Gastrocnemius medialis (tissue), 4 donors: ENCODE measurements around the gene ONECUT3.

Experiments used
- POLR2A ChIP-seq, 2 donors: fragments of 450-650 bp; IDR thresholded peaks; one replicate each; pipeline ENCODE4 v1.6.1; 2017; ENCODE audit warnings: antibody characterized with exemption in 2 of 2, mild to moderate bottlenecking in 2 of 2, moderate library complexity in 2 of 2
- TF ChIP-seq, protein P1 (sequence below), 5 experiments: fragments of 450-650 bp in 3 of 5; fragments of 200-600 bp in 2 of 5; sonication (generic) in 2 of 5; IDR thresholded peaks in 4 of 5; conservative IDR thresholded peaks in 1 of 5; 1 replicate in 4 of 5; 2 replicates in 1 of 5; pipeline ENCODE4 v1.5.1; 2016 to 2019; ENCODE audit warnings: antibody characterized with exemption in 5 of 5, mild to moderate bottlenecking in 3 of 5, moderate library complexity in 3 of 5

DNA sequence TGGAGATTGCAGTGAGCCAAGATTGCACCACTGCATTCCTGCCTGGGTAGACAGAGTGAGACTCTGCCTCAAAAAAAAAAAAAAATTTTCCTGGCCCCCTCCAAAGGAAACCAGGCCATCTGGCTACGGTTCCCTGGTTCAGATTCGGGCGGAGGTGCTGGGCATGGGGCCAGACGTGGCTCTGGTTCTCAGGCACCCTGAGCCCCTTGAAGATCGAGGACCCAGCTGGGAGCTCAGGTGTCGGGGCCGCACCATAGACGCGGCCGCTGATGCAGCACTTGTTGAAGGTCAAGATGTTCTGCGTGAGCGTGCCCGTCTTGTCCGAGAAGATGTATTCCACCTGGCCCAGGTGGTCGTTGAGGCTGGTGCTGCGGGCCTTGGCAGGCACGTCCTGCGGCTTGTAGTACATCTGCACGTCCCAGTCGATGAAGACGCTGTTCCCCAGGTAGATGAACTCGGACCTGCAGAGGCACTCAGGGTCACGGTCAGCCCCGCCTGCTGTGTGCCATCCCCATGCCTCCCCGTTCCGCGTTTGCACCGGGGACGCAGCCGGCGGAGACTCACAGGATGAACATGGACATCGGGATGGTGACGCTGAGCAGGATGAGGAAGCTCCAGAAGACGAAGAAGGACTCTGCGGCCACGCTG is 46.5 kb downstream of the ONECUT3 start:
- TF ChIP-seq, protein P1, sequence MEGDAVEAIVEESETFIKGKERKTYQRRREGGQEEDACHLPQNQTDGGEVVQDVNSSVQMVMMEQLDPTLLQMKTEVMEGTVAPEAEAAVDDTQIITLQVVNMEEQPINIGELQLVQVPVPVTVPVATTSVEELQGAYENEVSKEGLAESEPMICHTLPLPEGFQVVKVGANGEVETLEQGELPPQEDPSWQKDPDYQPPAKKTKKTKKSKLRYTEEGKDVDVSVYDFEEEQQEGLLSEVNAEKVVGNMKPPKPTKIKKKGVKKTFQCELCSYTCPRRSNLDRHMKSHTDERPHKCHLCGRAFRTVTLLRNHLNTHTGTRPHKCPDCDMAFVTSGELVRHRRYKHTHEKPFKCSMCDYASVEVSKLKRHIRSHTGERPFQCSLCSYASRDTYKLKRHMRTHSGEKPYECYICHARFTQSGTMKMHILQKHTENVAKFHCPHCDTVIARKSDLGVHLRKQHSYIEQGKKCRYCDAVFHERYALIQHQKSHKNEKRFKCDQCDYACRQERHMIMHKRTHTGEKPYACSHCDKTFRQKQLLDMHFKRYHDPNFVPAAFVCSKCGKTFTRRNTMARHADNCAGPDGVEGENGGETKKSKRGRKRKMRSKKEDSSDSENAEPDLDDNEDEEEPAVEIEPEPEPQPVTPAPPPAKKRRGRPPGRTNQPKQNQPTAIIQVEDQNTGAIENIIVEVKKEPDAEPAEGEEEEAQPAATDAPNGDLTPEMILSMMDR (IDR thresholded peaks at IDR 0.05 in 4 of 5, conservative IDR thresholded peaks at IDR 0.05 in 1 of 5): no peak
- TF ChIP-seq POLR2A (IDR thresholded peaks at IDR 0.05): no peak
